CD14-positive monocyte (primary cell): ENCODE data around the gene SCYGR2. TPM values are rescaled to one million over a fixed set of nuclear protein-coding genes. Genes with fewer than 3 reads are reported as not detected.

Experiments used
- DNase-seq, 3 donors: peaks; one replicate each; pipeline ENCODE4 v3.0.0-alpha.2; 2011 to 2022
- H2AFZ ChIP-seq: 2 replicates; pipeline ENCODE4 v1.6.0; 2012; ENCODE audit warnings: mild to moderate bottlenecking, low read depth, low read length, inconsistent platforms; ENCODE audit not compliant: insufficient read depth, poor library complexity, severe bottlenecking
- H3K27ac ChIP-seq, 2 donors: 1 replicate in 1 of 2; 2 replicates in 1 of 2; pipeline ENCODE4 v1.5.1; 2012 to 2013; ENCODE audit warnings: low read length in 2 of 2, control low read depth in 1 of 2, inconsistent platforms in 1 of 2, low read depth in 1 of 2, mild to moderate bottlenecking in 1 of 2
- H3K27me3 ChIP-seq, 2 donors: one replicate each; pipeline versions ENCODE4 v1.6.0 to v1.6.1; 2011 to 2013; ENCODE audit warnings: low read length in 2 of 2; ENCODE audit not compliant: control insufficient read depth in 2 of 2, insufficient read depth in 2 of 2
- H3K36me3 ChIP-seq, 2 donors: replicated peaks in 1 of 2; 1 replicate in 1 of 2; 2 replicates in 1 of 2; pipeline versions ENCODE4 v1.5.1 to v1.6.1; 2012 to 2013; ENCODE audit warnings: low read length in 2 of 2, control low read depth in 1 of 2, inconsistent platforms in 1 of 2, mild to moderate bottlenecking in 1 of 2; ENCODE audit not compliant: insufficient read depth in 2 of 2, control insufficient read depth in 1 of 2
- H3K4me1 ChIP-seq, 2 donors: 1 replicate in 1 of 2; 2 replicates in 1 of 2; pipeline versions ENCODE4 v1.5.1 to v1.6.1; 2012 to 2013; ENCODE audit warnings: low read length in 2 of 2, control low read depth in 1 of 2, inconsistent platforms in 1 of 2, mild to moderate bottlenecking in 1 of 2, moderate library complexity in 1 of 2; ENCODE audit not compliant: insufficient read depth in 2 of 2, control insufficient read depth in 1 of 2
- H3K4me2 ChIP-seq: replicated peaks from 2 replicates; pipeline ENCODE3; 2012; ENCODE audit warnings: low read length, moderate library complexity, mild to moderate bottlenecking; ENCODE audit not compliant: poor library complexity, severe bottlenecking; ENCODE audit errors: extremely low read depth
- H3K4me3 ChIP-seq, 3 experiments: fragments of 200-600 bp in 1 of 3; sonication (generic) in 1 of 3; replicated peaks in 1 of 3; 1 replicate in 2 of 3; 2 replicates in 1 of 3; pipeline ENCODE4 v1.5.1; 2011 to 2013; ENCODE audit warnings: low read length in 3 of 3, mild to moderate bottlenecking in 3 of 3, control low read depth in 2 of 3, low read depth in 2 of 3, inconsistent platforms in 1 of 3, moderate library complexity in 1 of 3
- H3K79me2 ChIP-seq: 2 replicates; pipeline ENCODE4 v1.6.0; 2012; ENCODE audit warnings: mild to moderate bottlenecking, control low read depth, inconsistent platforms, low read length, moderate library complexity; ENCODE audit not compliant: insufficient read depth
- H3K9ac ChIP-seq: 2 replicates; pipeline ENCODE4 v1.6.0; 2017; ENCODE audit warnings: low read length, mild to moderate bottlenecking; ENCODE audit not compliant: insufficient read depth, poor library complexity, severe bottlenecking
- H3K9me3 ChIP-seq, 2 donors: replicated peaks in 1 of 2; 1 replicate in 1 of 2; 2 replicates in 1 of 2; pipeline versions ENCODE4 v1.5.1 to v1.6.1; 2012 to 2013; ENCODE audit warnings: low read length in 2 of 2, control low read depth in 1 of 2; ENCODE audit not compliant: control insufficient read depth in 1 of 2, insufficient read depth in 1 of 2
- H4K20me1 ChIP-seq: 2 replicates; pipeline ENCODE4 v1.6.0; 2012; ENCODE audit warnings: mild to moderate bottlenecking, low read length, control low read depth, moderate library complexity; ENCODE audit not compliant: insufficient read depth
- H3K27ac Mint-ChIP-seq, 7 donors: one replicate each; pipeline ENCODE4 v1.8.0; 2020; ENCODE audit warnings: mild to moderate bottlenecking in 7 of 7, mixed read lengths in 7 of 7, moderate library complexity in 6 of 7, inconsistent platforms in 2 of 7
- H3K27me3 Mint-ChIP-seq, 3 donors: one replicate each; pipeline ENCODE4 v1.8.0; 2021 to 2022; ENCODE audit warnings: low read depth in 3 of 3, mild to moderate bottlenecking in 3 of 3, mixed read lengths in 3 of 3, moderate library complexity in 3 of 3, inconsistent platforms in 1 of 3
- H3K36me3 Mint-ChIP-seq, 2 donors: one replicate each; pipeline ENCODE4 v1.8.0; 2020; ENCODE audit warnings: mixed read lengths in 2 of 2, inconsistent platforms in 1 of 2, mild to moderate bottlenecking in 1 of 2
- H3K4me1 Mint-ChIP-seq: one replicate; pipeline ENCODE4 v1.8.0; 2020; ENCODE audit warnings: mild to moderate bottlenecking, mixed read lengths
- H3K4me3 Mint-ChIP-seq, 2 donors: one replicate each; pipeline ENCODE4 v1.8.0; 2020; ENCODE audit warnings: mild to moderate bottlenecking in 2 of 2, mixed read lengths in 2 of 2, moderate library complexity in 1 of 2
- H3K9me3 Mint-ChIP-seq, 7 donors: one replicate each; pipeline ENCODE4 v1.8.0; 2020 to 2022; ENCODE audit warnings: mixed read lengths in 7 of 7, mild to moderate bottlenecking in 6 of 7, moderate library complexity in 6 of 7, inconsistent platforms in 2 of 7
- CTCF ChIP-seq: fragments of 200-600 bp; IDR thresholded peaks from one replicate; pipeline ENCODE4 v1.8.0; 2022; ENCODE audit warnings: antibody characterized with exemption, mild to moderate bottlenecking
- WGBS: methylation state at CpG from one replicate; pipeline ENCODE4 v1.1.5; 2013; ENCODE audit warnings: missing lambda C conversion rate; ENCODE audit not compliant: insufficient coverage; 5-methylcytosine and 5-hydroxymethylcytosine counted together
- intact Hi-C, 2 donors: fragments of 100-400 bp; cut with micrococcal nuclease; formaldehyde crosslinking; loops; one replicate each; pipeline versions ENCODE4 v1.15.0 to v1.15.1; 2023
- polyA plus RNA-seq, 3 donors: library from polyadenylated mRNA; depleted of rRNA in 1 of 3; unstranded in 2 of 3; stranded (reverse) in 1 of 3; fragments of 300-500 nt in 2 of 3; fragments of >200 nt in 1 of 3; fragmentation: Illumina TruSeq in 2 of 3; gene quantifications; 1 replicate in 2 of 3; 2 replicates in 1 of 3; pipeline ENCODE4 v1.2.3, GENCODE V29; 2012 to 2021

SCYGR2 gene
- polyA plus RNA-seq, 3 donors = not detected

- Histone ChIP-seq H2AFZ (no peak overlapping the region), H3K4me3 (no peak overlapping the region), H3K79me2 (no peaks in the 10 kb centered on the region), H3K4me2 (no peak overlapping the region), H3K36me3 (no peaks in the 10 kb centered on the region), H3K27ac (no peak overlapping the region), H3K9ac (no peak overlapping the region), H3K4me1 (no peaks in the 10 kb centered on the region), H4K20me1 (no peaks in the 10 kb centered on the region), H3K27me3 (peaks cover 20 to 23% of the 10 kb centered on the region in 2 donors), H3K9me3 (no peaks in the 10 kb centered on the region)
- no peak for DNase-seq
- Mint-ChIP-seq H3K9me3 (peaks cover 0 to 2% (median 0%) of the 10 kb centered on the region in 7 donors), H3K4me3 (no peak overlapping the region), H3K27ac (no peak overlapping the region), H3K4me1 (peaks cover 3% of the 10 kb centered on the region), H3K36me3 (no peaks in the 10 kb centered on the region), H3K27me3 (peaks cover 21 to 41% (median 24%) of the 10 kb centered on the region in 3 donors)
- TF ChIP-seq CTCF = no peak
- intact Hi-C loops = no loop called here
- WGBS = 90% methylated on average over 2 of the region's 4 CpGs
Measured at GRCh38 chr2:227614246-227614645, 15.6 kb downstream of the SCYGR2 start.

DNA sequence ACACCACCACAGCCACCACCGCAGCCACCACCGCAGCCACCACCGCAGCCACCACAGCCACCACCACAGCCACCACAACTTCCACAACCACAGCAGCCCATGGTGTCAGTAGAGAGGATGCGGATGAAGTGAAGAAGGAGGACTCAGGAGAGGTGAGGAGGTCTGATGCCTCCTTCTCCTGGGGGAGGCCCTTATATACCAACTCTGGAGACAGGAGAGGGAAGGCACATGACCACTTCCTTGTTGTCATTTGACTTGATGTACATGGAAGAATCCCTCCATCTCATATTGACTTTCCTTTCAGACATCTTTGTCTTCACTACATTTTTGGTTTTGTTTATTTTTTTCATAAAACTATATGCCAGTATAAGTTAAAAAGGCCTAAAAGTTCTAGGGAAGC lies 16.0 kb downstream of the SCYGR2 start, which contains the start of gene SCYGR3:
TSS of gene SCYGR3 (minus strand) at position 101 of the 400 bp plus-strand sequence. CDS start at position 101, 0 bp downstream.
- Histone ChIP-seq H3K79me2 (no peaks in the 10 kb centered on the region), H3K4me2 (no peak within 1 kb of the TSS), H2AFZ (no peak within 1 kb of the TSS), H3K9me3 (no peaks in the 10 kb centered on the region), H3K36me3 (no peaks in the 10 kb centered on the region), H3K4me1 (no peaks in the 10 kb centered on the region), H4K20me1 (no peaks in the 10 kb centered on the region), H3K27ac (no peak within 1 kb of the TSS), H3K4me3 (no peak within 1 kb of the TSS), H3K27me3 (peaks cover 19 to 20% of the 10 kb centered on the region in 2 donors), H3K9ac (no peak within 1 kb of the TSS)
- no CpG with 5 or more reads among the region's 4 CpGs for WGBS
- H3K36me3 Mint-ChIP-seq = no peaks in the 10 kb centered on the region
- no peak within 1 kb of the TSS for H3K4me3 Mint-ChIP-seq
- H3K9me3 Mint-ChIP-seq = peaks cover 0 to 1% (median 0%) of the 10 kb centered on the region in 7 donors
- H3K4me1 Mint-ChIP-seq = peaks cover 4% of the 10 kb centered on the region
- intact Hi-C loops = no loop called here
- H3K27me3 Mint-ChIP-seq = peaks cover 20 to 38% (median 21%) of the 10 kb centered on the region in 3 donors
- no peak within 1 kb of the TSS for H3K27ac Mint-ChIP-seq
- no peak for TF ChIP-seq CTCF
- DNase-seq = no peak
